GM12878 (cell line): ENCODE measurements around the gene SLC35C1. TPM values are rescaled to one million over a fixed set of nuclear protein-coding genes. Genes with fewer than 3 reads are reported as not detected.

ENCODE experiments used
- ATAC-seq: fragments of 200-7000 bp; cut with Tn5 transposase; 3 replicates; pipeline ENCODE4 v1.9.1; 2020; ENCODE audit warnings: mild to moderate bottlenecking, moderate library complexity
- BruUV-seq: library from RNA; stranded (reverse); fragments of 400-500 nt; replicated peaks from 2 replicates; lab custom pipeline; 2021; lab: Mats Ljungman, UMichigan
- CTCF ChIA-PET: fragments of 300-600 bp; sonication (Branson Sonifier 250); formaldehyde crosslinking; extraction: SDS; loops from one replicate; lab custom pipeline; 2021; ENCODE audit warnings: inconsistent platforms; lab: Yijun Ruan, JAX
- POLR2A ChIA-PET: fragments of 350-600 bp; formaldehyde crosslinking; extraction: SDS; loops from one replicate; lab custom pipeline; 2021; ENCODE audit warnings: inconsistent platforms; lab: Charles Lee
- RAD21 ChIA-PET: fragments of 300-600 bp; sonication (Branson Sonifier 250); formaldehyde crosslinking; loops from one replicate; lab custom pipeline; 2023; ENCODE audit warnings: antibody characterized with exemption; ENCODE audit not compliant: unreplicated experiment; lab: Charles Lee
- SMC1A ChIA-PET: fragments of 300-600 bp; sonication (Branson Sonifier 250); formaldehyde crosslinking; loops from one replicate; lab custom pipeline; 2023; ENCODE audit not compliant: unreplicated experiment, uncharacterized antibody; lab: Charles Lee
- DNase-seq: peaks from one replicate; pipeline ENCODE4 v3.0.0-alpha.2; 2011; ENCODE audit warnings: low read depth, low spot score
- FAIRE-seq: peaks from 3 replicates; lab custom pipeline; 2011; peaks lifted over from hg19 to GRCh38; lab: Jason Lieb, UNC
- H2AFZ ChIP-seq: 2 replicates; pipeline ENCODE4 v1.6.0; 2011; ENCODE audit warnings: low read depth, low read length, control low read depth; ENCODE audit not compliant: control insufficient read depth
- H3K27ac ChIP-seq: 2 replicates; pipeline ENCODE4 v1.5.1; 2011; ENCODE audit warnings: control low read depth; ENCODE audit not compliant: control insufficient read depth, insufficient read depth
- H3K27me3 ChIP-seq, 2 experiments: replicated peaks in 1 of 2; 2 replicates each; pipeline versions ENCODE4 v1.6.0 to v1.6.1; 2011; ENCODE audit warnings: low read length in 1 of 2; ENCODE audit not compliant: control insufficient read depth in 2 of 2, insufficient read depth in 2 of 2
- H3K36me3 ChIP-seq, 2 experiments: 2 replicates each; pipeline ENCODE4 v1.5.1; 2011; ENCODE audit warnings: low read length in 1 of 2; ENCODE audit not compliant: control insufficient read depth in 2 of 2, insufficient read depth in 2 of 2
- H3K4me1 ChIP-seq: 2 replicates; pipeline ENCODE4 v1.6.1; 2011; ENCODE audit warnings: mild to moderate bottlenecking, low read length, moderate library complexity, mixed read lengths; ENCODE audit not compliant: control insufficient read depth, insufficient read depth
- H3K4me2 ChIP-seq: 2 replicates; pipeline ENCODE4 v1.6.0; 2011; ENCODE audit warnings: control low read depth; ENCODE audit not compliant: control insufficient read depth, insufficient read depth
- H3K4me3 ChIP-seq: fragments of 200-600 bp; sonication (generic); 2 replicates; pipeline ENCODE4 v1.5.1; 2016
- H3K79me2 ChIP-seq: 2 replicates; pipeline ENCODE4 v1.6.0; 2011; ENCODE audit warnings: low read length; ENCODE audit not compliant: control insufficient read depth, insufficient read depth
- H3K9ac ChIP-seq: 2 replicates; pipeline ENCODE4 v1.8.0; 2011; ENCODE audit warnings: low read length, control low read depth, mixed read lengths; ENCODE audit not compliant: control insufficient read depth, insufficient read depth
- H3K9me3 ChIP-seq: replicated peaks from 3 replicates; pipeline ENCODE4 v1.5.1; 2011; ENCODE audit warnings: mild to moderate bottlenecking, low read length; ENCODE audit not compliant: control insufficient read depth, insufficient read depth
- H4K20me1 ChIP-seq: 2 replicates; pipeline ENCODE4 v1.6.0; 2011; ENCODE audit not compliant: control insufficient read depth, insufficient read depth
- BHLHE40 ChIP-seq, 2 experiments: fragments of 450-650 bp in 1 of 2; IDR thresholded peaks; 2 replicates each; pipeline ENCODE4 v1.6.1; 2011 to 2017; ENCODE audit warnings: low read depth in 2 of 2, borderline replicate concordance in 1 of 2, improper control_type of control experiment in 1 of 2, low read length in 1 of 2, mild to moderate bottlenecking in 1 of 2
- CHD1 ChIP-seq: IDR thresholded peaks from 2 replicates; pipeline ENCODE4 v1.6.1; 2012; ENCODE audit warnings: low read depth, low read length, improper control_type of control experiment
- DPF2 ChIP-seq: fragments of 450-650 bp; IDR thresholded peaks from 2 replicates; pipeline ENCODE4 v1.6.1; 2017; ENCODE audit warnings: mild to moderate bottlenecking
- FOXK2 ChIP-seq: fragments of 450-650 bp; IDR thresholded peaks from 2 replicates; pipeline ENCODE4 v1.6.1; 2017; ENCODE audit warnings: mild to moderate bottlenecking, moderate library complexity
- GATAD2B ChIP-seq: fragments of 450-650 bp; conservative IDR thresholded peaks from 2 replicates; pipeline ENCODE4 v1.6.1; 2017; ENCODE audit warnings: low read depth, mild to moderate bottlenecking, moderate library complexity
- IKZF1 ChIP-seq: fragments of 450-650 bp; conservative IDR thresholded peaks from 2 replicates; pipeline ENCODE4 v1.6.1; 2017; ENCODE audit warnings: antibody characterized with exemption, mild to moderate bottlenecking
- LARP7 ChIP-seq: fragments of 450-650 bp; IDR thresholded peaks from 2 replicates; pipeline ENCODE4 v1.6.1; 2017; ENCODE audit warnings: mild to moderate bottlenecking
- NKRF ChIP-seq: fragments of 450-650 bp; conservative IDR thresholded peaks from 2 replicates; pipeline ENCODE4 v1.6.1; 2017; ENCODE audit warnings: mild to moderate bottlenecking, moderate library complexity
- PAX5 ChIP-seq: IDR thresholded peaks from 2 replicates; pipeline ENCODE4 v1.6.1; 2011; ENCODE audit warnings: low read depth, low read length, borderline replicate concordance
- POLR2AphosphoS2 ChIP-seq: IDR thresholded peaks from 2 replicates; pipeline ENCODE4 v1.6.1; 2011; ENCODE audit warnings: low read depth, mild to moderate bottlenecking, low read length, improper control_type of control experiment, moderate library complexity
- PRDM15 ChIP-seq: fragments of 450-650 bp; formaldehyde crosslinking; IDR thresholded peaks from 2 replicates; pipeline ENCODE4 v1.4.0; 2020; ENCODE audit warnings: mild to moderate bottlenecking, moderate library complexity
- ZNF687 ChIP-seq: fragments of 450-650 bp; IDR thresholded peaks from 2 replicates; pipeline ENCODE4 v1.6.1; 2017; ENCODE audit warnings: mild to moderate bottlenecking, moderate library complexity
- WGBS: methylation state at CpG from one replicate; pipeline ENCODE4 v1.1.6; 2016; ENCODE audit warnings: low lambda C conversion rate; ENCODE audit not compliant: insufficient replicate concordance, insufficient coverage; ENCODE audit errors: missing lambda C conversion rate; 5-methylcytosine and 5-hydroxymethylcytosine counted together
- in situ Hi-C: fragments of 300-500 bp; cut with MboI; formaldehyde crosslinking; loops from 9 replicates; pipeline ENCODE4 v1.14.3; 2018; ENCODE audit warnings: mixed read lengths
- intact Hi-C: fragments of 100-400 bp; cut with micrococcal nuclease; formaldehyde crosslinking; loops from one replicate; pipeline ENCODE4 v1.14.2; 2022; ENCODE audit not compliant: unreplicated experiment
- polyA plus RNA-seq, 11 experiments: library from polyadenylated mRNA; depleted of rRNA in 4 of 11; unstranded in 6 of 11; stranded (reverse) in 5 of 11; fragments of >200 nt; fragmentation: Nextera tagmentation in 4 of 11; fragmentation: Illumina TruSeq in 1 of 11; extraction: Ambion mirVana in 4 of 11; extraction: Trizol in 1 of 11; gene quantifications; 1 replicate in 1 of 11; 2 replicates in 10 of 11; pipeline versions ENCODE4 v1.2.1 to v1.2.3, GENCODE V29; 2011 to 2016; ENCODE audit warnings: inconsistent platforms in 2 of 11, missing spikeins in 2 of 11, low read depth in 1 of 11
- total RNA-seq, 4 experiments: library from RNA; depleted of rRNA in 3 of 4; stranded (reverse); fragments of >200 nt in 3 of 4; fragmentation: Illumina TruSeq in 1 of 4; extraction: Trizol in 1 of 4; gene quantifications; 2 replicates each; pipeline versions ENCODE4 v1.2.1 to v1.2.3, GENCODE V29; 2013 to 2021

Gene SLC35C1
- total and polyA plus RNA-seq, 10 of the 15 experiments (the other 5 are each of a cell fraction or from before 2014, with no cell fraction given), result 0.55 to 9.7 (median 4.3) TPM

- in situ Hi-C loops, result no loop called here
- intact Hi-C loops, result loop anchor here (2.0 kb wide), 1 partner anchor 39 kb away; no protein-coding TSS in a partner anchor
- FAIRE-seq, result no peak
- TF ChIP-seq CHD1 (no peak), PAX5 (no peak), GATAD2B (0 out of 2 replicates have a peak, but pooled peaks have one; percentile 42), LARP7 (peak; percentile 69; the same call in 1 of the 2 replicates), DPF2 (peak; percentile 37; the same call in 1 of the 2 replicates), ZNF687 (peak; percentile 32; the same call in 1 of the 2 replicates), FOXK2 (no peak), POLR2AphosphoS2 (no peak), NKRF (peak; percentile 33; the same call in 1 of the 2 replicates), BHLHE40 (IDR thresholded peaks at IDR 0.05; ENCODE audit: borderline replicate concordance in 1 of 2, low read depth in 2 of 2, low read length in 1 of 2) (peak in 1 of 2 experiments; percentile 50; a peak in 1 of 4 replicates), IKZF1 (peak; percentile 62), PRDM15 (CRISPR knock-in tag) (no peak)
Measured at GRCh38 chr11:45803971-45804760, 783 bp upstream of the SLC35C1 start.

More at GRCh38 chr11:45803971-45804760, 783 bp upstream of the SLC35C1 start:
- WGBS, result 16% methylated on average over 45 of the region's 70 CpGs
- no peak for DNase-seq
- H3K79me2 ChIP-seq, result peaks cover 25% of the 10 kb centered on the region
- CTCF ChIA-PET, result interaction anchor here (1.1 to 1.9 kb wide), 3 partner anchors 32 to 38 kb away, joined by 3 to 9 read pairs (median 4); no protein-coding TSS in a partner anchor
- no peaks in the 10 kb centered on the region for H3K36me3 ChIP-seq
- H3K4me3 ChIP-seq, result peak overlapping the region; percentile 100
- peak; percentile 49 for ATAC-seq
- no peaks in the 10 kb centered on the region for H4K20me1 ChIP-seq
- no peaks in the 10 kb centered on the region for H3K27me3 ChIP-seq
- H3K4me2 ChIP-seq, result peak overlapping the region; percentile 99
- RAD21 ChIA-PET, result interaction anchor here (1.2 to 4.1 kb wide), 3 partner anchors 32 to 114 kb away, joined by 3 to 23 read pairs (median 4); partner anchors contain the start of genes CRY2 and PEX16
- H3K9ac ChIP-seq, result peak overlapping the region; percentile 51
- H2AFZ ChIP-seq, result peak overlapping the region; percentile 92
- POLR2A ChIA-PET, result interaction anchor here (1.0 to 4.2 kb wide), 3 partner anchors 13 to 42 kb away, joined by 3 to 27 read pairs (median 19); partner anchors contain the start of gene CRY2
- SMC1A ChIA-PET, result no interaction called here
- no peaks in the 10 kb centered on the region for H3K9me3 ChIP-seq
- H3K27ac ChIP-seq, result no peak overlapping the region
- peaks cover 23% of the 10 kb centered on the region for H3K4me1 ChIP-seq
- BruUV-seq, result no TSS peak
